Measurements from ENCODE around the gene ZNF84.

DNA sequence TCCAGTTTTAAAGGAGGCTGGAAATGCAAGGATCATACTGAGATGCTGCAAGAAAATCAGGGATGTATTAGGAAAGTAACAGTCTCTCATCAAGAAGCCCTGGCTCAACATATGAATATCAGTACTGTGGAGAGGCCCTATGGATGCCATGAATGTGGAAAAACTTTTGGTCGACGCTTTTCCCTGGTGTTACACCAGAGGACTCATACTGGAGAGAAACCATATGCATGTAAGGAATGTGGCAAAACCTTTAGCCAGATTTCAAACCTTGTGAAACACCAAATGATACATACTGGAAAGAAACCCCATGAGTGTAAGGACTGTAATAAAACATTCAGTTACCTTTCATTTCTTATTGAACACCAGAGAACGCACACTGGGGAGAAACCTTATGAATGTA, 68.3 kb downstream of the ZNF84 start:
- TF ChIP-seq, protein P1, sequence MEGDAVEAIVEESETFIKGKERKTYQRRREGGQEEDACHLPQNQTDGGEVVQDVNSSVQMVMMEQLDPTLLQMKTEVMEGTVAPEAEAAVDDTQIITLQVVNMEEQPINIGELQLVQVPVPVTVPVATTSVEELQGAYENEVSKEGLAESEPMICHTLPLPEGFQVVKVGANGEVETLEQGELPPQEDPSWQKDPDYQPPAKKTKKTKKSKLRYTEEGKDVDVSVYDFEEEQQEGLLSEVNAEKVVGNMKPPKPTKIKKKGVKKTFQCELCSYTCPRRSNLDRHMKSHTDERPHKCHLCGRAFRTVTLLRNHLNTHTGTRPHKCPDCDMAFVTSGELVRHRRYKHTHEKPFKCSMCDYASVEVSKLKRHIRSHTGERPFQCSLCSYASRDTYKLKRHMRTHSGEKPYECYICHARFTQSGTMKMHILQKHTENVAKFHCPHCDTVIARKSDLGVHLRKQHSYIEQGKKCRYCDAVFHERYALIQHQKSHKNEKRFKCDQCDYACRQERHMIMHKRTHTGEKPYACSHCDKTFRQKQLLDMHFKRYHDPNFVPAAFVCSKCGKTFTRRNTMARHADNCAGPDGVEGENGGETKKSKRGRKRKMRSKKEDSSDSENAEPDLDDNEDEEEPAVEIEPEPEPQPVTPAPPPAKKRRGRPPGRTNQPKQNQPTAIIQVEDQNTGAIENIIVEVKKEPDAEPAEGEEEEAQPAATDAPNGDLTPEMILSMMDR (conservative IDR thresholded peaks at IDR 0.05), result no peak
- TF ChIP-seq ZFX (IDR thresholded peaks at IDR 0.05), result no peak
